HG03565 (cell line): ENCODE measurements around the gene ISCA2.
"Not testable (repeated sequence)": the region's sequence is repeated elsewhere in the genome, so short reads cannot be mapped to it uniquely, and the experiment has no call there.

ENCODE experiments used
- ATAC-seq: cut with Tn5 transposase; IDR thresholded peaks from one replicate; pipeline ENCODE4 v1.9.1; 2021; ENCODE audit warnings: mild to moderate bottlenecking, moderate library complexity; ENCODE audit not compliant: unreplicated experiment

ISCA2 gene

GRCh38 chr14:74526854-74527585 is 33.5 kb downstream of the ISCA2 start:
- ATAC-seq: no peak

- ATAC-seq: no peak
Measured at GRCh38 chr14:74527736-74528280, 34.2 kb downstream of the ISCA2 start.

DNA sequence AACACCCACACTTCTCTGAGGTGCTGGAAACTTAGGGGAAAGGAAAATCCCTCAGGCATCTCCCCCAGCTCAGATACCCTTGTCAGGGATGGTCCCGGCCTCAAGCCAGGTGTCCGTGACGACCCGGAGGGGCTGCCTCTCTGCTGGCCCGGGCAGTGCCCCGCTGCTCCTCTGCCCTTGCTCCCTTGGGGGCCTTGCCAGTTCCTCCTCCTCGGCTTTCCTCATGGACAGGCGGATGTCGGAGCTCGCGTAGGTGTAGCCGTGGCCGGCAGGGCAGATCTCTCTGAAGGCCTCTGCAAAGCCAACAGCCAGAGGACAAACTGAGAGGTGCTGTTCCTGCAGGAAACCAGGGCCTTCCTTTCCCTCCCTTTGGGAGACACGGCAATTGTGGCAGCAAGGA is 34.8 kb downstream of the ISCA2 start:
- ATAC-seq: no peak

DNA sequence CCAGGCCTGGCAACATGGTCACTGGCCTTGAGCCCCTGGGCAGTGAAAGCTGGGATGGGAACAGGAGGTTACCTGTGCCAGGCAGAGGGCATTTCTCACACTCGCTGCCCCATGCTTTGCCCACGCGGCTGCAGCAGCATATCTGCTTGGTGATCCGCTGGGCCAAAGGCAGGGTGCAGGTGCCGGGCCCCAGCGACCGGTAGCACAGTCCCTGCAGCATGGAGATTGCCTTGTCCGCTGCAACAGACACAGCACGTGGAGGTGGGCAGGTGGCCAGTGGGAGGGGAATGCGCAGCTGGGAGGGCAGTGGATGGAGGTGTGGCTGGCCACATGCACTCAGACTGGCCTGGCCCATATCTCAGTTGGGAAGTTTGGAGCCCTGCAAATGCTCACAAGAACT is 35.3 kb downstream of the ISCA2 start:
- no peak for ATAC-seq

DNA sequence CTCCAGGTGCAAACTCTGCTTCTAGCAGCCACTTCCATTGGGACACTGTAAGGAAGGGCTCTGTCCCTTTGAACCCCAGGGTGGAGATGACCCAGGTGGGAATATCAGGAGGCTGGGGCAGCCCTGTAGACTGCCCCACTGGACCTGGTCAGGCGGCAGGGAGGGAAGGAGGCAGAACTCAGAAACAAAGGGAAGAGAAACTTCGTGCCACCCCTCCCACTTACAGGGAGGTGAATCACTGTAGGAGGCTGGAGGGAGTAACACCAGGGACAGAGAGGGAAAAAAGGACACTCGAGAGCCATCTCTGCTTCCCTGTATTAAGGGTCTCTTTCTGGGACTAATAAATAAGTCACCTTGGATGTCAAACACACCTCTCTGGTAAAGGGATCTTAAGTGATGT is 37.4 kb downstream of the ISCA2 start:
- no peak for ATAC-seq

DNA sequence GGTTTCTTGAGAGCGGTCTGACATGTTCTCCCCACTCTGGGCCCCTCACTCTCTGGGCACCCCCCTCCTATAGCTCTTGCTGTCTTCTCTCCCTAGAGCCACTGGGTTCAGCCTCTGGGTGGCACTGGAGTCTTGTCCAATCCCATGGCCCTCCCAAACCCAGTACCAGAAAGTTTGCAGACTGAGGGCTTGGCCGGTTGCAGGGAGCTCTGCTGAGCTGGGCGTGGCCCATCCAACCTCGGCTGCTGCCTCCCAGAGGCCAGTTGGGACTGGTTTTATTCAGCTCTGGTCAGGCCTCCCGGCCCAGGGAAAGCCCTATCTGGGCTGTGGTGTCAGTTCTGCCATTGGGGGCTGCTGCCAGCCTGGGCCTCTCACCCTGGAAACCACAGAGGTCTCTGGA is 37.9 kb downstream of the ISCA2 start:
- no peak for ATAC-seq

- no peak for ATAC-seq
Measured at GRCh38 chr14:74532246-74532645, 38.7 kb downstream of the ISCA2 start.

- ATAC-seq: no peak
Measured at GRCh38 chr14:74533576-74533975, 40.0 kb downstream of the ISCA2 start.

DNA sequence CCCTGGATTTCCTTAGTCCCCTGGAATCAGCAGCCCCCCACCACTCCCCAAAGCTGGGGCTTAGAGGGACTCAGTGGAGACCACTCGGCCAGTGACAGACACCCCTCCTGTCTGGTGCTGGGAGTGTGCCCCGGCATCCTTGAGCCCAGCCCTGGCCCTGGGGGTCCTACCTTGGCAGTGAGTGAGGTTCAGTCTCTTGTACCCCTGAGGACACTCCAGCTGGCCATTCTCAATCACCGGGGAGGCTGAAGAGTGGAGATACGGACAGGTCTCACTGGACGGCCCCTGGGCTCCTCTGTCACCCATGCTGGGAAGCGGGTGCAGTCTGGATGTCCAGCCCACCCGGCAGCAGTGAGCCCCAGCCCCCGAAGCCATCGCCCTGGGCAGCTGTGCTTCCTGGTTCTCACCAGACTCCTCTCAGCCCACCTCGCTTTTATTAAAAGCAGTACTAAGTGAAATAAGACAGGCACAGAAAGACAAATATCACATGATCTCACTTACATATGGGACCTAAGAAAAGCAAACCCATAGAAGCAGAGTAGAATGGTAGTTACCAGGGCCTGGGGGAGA is 42.3 kb downstream of the ISCA2 start:
- ATAC-seq: no peak

DNA sequence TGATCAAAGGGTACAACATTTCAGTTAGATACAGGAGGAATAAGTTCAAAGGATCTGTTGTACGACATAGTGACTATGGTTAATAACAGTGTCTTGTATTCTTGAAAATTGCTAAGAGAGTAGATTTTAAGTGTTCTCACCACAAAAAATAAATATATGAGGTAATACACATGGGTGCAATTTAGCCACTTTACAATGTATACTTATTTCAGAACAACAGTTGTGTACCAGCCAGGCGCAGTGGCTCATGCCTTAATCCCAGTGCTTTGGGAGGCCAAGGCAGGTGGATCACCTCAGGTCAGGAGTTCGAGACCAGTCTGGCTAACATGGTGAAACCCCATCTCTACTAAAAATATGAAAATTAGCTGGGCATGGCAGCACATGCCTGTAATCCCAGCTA is 42.8 kb downstream of the ISCA2 start:
- ATAC-seq: not testable (repeated sequence)

GRCh38 chr14:74538411-74539391 is 45.1 kb downstream of the ISCA2 start:
- no peak for ATAC-seq

DNA sequence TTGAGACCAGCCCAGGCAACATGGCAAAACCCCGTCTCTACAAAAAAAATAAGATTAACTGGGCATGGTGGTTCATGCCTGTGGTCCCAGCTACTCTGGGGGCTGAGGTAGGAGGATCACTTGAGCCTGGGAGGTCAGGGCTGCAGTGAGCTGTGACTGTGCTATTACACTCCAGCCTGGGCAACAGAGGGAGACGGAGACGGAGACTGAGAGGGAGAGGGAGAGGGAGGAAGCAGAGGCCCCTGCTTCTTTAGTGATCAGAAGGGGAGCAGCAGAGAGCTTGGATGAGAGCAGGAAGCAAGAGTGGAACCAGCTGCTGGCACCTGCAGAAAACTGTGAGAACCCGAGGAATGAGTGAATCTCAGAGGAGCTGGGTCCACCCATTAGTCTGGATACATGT is 45.9 kb downstream of the ISCA2 start:
- ATAC-seq: no peak

DNA sequence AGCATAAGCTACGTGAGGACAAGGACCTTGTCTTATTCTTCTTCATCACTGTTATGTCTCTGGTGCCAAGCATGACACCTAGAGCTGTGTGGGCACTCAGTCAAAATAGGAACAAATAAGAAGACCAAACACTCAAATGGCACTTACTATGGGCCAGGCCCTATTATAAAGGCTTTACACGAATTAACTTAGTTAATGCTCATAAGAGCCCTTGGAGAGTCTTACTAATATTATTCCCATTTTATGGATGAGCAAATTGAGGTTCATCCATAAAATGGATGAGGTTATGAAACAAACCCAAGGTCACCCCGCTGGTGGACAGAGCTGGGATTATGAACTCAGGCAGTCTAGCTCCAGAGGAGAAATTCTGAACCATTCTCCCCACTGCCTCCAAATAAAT is 47.7 kb downstream of the ISCA2 start:
- no peak for ATAC-seq

GRCh38 chr14:74542056-74542685 is 48.6 kb downstream of the ISCA2 start:
- no peak for ATAC-seq

GRCh38 chr14:74543771-74544438 is 50.3 kb downstream of the ISCA2 start:
- no peak for ATAC-seq

DNA sequence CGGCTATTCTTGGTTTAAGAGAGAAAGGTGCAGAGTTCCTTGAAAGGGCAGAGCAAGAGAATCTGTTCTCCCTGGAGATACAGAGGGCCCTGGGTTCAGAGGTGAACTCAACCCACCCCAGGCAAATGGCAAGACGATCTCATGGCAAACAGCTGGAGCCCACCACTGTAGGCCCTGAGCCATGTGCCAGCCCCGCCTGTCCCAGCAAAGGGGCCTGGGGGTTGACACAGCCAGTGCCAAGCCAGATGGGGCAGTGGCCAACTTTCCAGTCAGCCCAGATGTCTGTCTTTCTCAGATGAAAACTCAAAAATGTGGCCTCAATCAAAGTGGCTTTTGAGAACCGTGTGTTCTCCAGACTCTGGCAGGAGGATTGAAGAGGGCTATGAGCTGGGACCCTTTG is 51.8 kb downstream of the ISCA2 start:
- no peak for ATAC-seq

GRCh38 chr14:74546416-74546815 is 52.9 kb downstream of the ISCA2 start:
- ATAC-seq: no peak
